GM18868 (cell line): Measurements from ENCODE around the gene MMP21.

ENCODE experiments used
- ATAC-seq: cut with Tn5 transposase; IDR thresholded peaks from one replicate; pipeline ENCODE4 v1.9.1; 2021; ENCODE audit warnings: mild to moderate bottlenecking, moderate library complexity; ENCODE audit not compliant: unreplicated experiment

MMP21 gene

DNA sequence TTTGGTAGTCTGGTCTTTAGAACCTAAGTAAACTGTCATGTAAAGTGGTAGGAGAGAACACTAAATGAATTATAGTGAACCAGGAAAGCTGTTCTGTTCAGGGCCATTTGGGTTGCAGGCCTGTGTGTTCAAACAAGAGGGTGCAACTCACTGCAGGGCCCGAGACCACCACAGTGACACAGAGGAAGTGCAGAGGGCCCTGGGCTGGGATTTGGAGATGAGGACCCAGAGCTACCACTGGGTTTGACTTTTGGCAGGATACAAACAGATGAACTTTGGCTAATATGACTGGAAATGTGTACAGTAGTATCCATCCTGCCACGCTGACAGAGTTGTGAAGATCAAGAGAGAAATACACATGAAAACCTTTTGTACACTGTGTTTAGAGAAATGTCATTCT is 9.8 kb downstream of the MMP21 start:
- ATAC-seq = no peak

DNA sequence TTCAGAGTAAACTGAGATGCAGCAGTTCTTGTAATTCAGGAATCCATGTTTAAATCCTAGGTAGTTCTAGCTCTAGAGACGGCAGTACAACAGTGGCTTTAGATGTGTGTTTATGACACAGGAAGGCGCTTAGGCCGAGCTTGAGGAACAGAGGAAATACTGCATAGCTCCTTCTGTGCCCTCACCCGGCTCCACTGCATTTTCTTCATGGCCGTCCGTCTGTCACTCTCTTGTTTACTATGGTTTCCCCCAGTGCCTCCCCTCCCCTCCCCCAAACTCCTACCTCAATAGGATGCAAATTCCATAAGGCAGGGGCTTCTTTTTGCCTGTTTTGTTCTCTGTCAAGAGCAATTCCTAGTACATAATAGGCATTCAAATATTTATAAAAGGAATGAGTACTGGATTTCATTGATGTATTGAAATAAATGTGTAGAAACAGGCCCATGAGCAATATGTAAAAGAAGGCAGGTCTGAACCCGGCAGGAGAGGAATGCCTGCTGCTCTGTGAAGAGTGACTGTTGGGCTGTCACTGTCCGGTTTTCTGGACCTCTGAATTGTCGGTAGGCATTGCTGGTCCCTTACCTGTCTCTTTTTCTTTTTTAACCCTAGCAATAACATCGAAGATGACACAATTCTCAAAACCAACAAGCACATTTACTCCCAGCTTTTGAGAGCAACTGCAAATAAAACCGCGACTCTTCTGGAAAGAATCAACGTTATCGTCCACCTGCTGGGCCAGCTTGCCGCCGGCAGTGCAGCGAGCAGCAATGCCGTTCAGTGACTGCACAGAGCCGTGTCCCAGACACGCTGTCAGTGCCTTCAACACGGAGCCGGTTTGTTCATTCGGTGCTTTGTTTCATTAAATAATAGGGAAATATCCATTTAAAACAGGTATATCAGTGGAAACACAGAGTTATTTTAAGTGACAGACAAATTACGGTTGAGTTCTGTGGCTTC is 12.7 kb downstream of the MMP21 start:
- no peak for ATAC-seq

DNA sequence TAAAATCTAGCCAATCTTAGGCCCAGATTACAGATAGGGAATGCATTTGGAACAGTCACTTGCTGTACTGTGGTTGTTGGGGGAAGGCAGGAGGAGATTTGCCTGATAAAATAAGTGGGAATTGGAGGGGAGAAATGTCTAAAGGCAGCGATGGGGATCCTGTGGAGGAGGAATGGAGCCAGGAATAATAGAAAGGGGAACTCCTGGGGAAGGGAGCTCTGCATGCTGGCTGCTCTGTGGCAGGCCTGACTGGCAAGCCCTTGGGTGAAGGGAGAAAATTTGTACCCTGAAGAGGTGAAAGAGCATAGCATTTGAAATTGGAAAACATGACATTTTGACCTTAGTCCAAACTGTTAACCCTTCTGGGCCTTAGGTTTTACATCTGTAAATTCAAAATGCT is 13.7 kb downstream of the MMP21 start:
- no peak for ATAC-seq

DNA sequence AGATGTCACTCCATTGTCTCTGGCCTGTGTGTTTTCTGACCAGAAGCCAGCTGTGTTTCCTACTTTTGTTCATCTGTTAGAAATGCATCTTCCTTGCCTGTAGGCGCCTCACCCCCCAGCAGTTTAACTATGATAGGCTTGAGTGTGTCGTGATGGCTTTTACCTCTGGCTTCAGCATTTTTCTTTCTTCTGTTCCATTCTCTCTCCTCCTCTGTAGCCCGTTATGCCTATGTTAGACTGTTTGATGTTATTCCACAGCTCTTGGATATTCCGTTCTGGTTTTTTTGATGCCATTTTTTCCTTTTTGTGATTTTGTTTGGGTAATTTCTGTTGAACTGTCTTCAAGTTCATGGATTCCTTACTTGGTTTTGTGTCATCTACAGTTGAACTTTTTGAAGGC is 17.9 kb downstream of the MMP21 start:
- ATAC-seq = no peak

DNA sequence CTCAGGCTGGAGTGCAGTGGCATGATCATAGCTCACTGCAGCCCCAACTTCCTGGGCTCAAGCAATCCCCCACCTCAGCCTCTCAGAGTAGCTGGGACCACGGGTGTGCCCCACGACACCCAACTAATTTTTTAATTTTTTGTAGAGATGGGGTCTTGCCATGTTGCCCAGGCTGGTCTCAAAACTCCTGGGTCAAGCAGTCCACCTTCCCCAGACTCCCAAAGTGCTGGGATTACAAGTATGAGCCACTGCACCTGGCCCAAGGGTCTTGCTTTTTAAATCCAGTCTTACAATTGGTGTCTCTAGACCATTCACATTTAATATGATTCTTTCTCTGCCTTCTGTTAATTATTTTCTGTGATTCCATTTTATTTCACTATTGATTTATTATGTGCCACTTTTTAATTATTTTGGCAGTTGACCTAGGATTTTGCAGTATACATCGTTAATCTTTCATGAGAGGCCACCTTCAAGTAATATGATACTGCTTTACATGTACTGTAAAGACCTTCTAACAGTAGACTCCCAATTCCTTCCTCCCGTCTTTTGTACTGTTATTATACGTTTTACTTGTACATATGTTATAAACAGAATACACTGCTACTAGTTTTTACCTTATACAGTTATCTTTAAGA is 18.7 kb downstream of the MMP21 start:
- no peak for ATAC-seq

DNA sequence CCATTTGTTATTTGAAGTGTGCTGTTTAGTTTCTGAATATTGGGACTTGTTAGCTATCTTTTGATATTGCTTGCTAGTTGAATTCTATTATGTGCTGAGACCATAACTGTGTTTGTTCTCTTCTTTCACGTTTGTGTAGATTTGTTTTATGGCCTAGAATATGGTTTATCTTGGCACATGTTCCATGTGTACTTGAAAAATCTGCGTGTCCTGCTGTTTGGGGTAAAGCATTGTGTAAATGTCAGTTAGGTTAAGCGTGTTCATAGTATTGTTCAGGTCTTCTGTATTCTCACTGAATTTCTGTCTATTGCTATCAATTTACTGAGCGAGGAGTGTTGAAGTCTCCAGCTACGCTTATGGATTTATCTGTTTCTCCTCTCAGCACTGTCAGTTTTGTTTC is 19.4 kb downstream of the MMP21 start:
- ATAC-seq = no peak

DNA sequence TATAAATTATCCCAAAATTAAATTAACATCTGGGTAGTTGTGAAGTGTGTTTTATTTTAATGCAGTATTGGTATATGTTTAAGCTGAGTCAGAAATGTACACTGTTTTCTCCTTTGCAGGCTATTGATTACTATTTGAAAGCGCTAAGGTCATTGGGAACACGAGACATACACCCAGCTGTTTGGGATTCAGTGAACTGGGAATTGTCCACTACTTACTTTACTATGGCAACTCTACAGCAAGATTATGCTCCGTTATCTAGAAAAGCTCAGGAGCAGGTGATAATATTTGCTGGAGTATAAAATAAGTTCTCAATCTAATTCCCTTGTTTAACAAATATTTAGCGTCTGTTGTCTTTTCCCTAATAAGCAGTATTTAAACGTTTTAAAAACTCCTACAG is 28.2 kb downstream of the MMP21 start:
- no peak for ATAC-seq

DNA sequence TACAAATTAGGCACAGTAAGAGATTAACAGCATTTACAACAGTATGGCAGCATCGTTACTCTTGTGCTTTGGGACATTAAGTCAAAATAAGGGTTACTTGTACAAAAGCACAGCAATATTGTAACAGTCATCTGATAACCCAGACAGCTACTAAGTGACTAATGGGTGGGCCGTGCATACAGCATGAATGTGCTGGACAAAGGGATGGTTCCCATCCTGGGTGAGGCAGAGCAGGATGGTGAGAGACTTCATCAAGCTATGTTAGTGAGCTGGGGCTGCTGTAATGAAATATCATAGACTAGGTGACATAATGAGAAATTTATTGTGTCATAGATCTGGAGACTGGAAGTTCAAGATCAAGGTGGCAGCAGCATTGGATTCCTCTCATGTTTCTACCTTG is 30.7 kb downstream of the MMP21 start:
- no peak for ATAC-seq

DNA sequence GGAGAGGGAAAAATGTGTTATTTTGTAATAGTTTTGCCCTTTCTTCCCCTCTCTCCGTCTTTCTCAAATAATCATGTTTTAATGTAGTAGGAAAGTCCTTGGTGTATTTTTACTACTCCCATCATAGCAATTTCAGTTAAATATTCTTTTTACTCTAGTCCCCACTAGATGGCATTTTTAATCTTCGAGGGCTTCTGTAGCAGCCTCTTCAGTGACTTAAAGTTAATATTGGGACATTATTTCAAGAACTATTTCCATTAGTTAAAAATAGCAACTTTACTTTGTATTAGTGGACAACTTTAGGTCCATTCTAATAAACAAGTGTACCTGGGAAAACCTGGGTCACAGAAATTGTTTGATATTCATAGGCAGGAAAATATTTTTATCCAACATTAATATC is 33.2 kb downstream of the MMP21 start:
- no peak for ATAC-seq

DNA sequence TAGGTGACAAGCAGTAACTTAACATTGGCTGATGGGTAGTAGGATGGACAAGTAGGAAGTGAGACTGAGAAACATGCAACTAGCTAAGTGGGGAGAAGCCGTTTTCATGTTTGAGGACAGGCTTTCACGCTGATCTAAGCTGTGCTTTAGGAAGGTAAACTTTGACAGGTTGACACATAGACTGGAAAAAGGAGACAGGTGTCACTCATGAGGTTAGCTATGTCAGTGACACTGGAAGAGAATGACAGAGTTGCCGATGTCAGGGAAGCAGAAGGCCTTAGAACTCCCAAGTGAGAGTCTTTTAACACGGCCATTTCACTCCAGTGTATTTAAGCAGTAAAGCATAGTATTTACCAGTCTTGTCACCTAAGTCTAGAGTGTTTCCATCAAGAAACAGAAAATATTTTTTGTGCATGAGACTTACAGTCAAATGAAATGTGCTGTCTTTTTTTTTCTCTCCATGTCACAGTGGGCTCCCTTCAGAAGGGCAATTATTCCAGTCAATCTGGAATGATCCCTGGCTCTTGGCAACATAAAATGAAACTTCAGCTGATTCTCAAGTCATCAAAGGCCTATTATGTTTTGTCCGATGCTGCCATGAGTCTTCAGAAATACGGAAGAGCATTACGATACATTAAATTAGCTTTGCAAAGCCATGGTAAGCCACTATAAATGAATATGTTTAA is 35.5 kb downstream of the MMP21 start:
- no peak for ATAC-seq

DNA sequence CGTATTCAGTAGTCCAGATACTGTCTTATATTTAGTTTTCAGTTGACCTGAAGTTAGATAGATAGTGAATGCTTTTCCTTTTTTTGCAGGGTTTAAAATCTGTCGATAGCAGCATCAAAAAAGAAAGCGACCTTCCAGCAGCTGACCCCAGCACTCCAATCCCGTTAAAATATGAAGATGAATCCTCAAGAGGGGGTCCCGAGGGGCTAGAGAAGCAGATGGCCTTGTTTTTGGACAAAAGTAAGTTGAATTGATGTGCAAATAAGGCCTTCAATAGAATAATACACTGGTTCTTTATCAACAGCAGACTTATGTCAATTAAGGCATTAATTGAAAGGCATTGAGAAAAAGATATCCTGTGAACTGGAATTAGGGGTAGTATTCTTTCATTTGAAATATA is 37.4 kb downstream of the MMP21 start:
- ATAC-seq = no peak

DNA sequence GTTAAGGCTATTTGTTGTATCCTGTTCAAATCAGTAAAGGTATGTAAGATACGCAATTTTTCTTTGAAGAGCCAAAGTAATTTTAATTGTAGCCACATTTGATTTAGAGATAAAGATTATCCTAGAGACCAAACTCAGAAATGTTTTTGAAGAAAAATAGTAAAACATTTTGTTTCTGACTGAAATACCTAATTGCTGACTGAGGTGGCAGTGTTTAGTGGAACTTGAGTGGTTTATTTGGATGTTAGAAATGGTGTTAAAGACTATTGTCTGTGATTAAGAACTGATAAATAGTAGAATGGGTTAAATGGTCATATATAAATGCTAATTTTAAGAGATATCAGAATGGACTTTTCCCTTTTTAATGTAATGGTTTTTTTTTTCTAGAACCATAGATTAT is 40.8 kb downstream of the MMP21 start:
- ATAC-seq = no peak

DNA sequence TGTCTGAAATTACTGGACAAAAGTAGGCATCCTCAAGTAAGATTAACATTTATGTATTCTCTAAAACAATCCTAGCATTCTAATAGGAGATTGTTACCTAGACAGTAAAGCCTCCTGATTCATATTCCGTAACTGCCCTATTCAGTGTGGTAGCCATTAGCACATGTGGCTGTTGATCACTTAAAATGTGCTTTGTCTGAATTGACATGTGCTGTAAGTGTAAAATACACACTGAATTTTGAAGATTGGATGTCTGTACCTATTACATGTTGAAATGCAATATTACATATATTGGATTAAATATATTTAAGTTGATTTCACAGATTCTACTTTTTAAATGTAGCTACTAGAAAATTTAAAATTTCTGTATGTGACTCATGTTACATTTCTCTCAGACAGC is 41.5 kb downstream of the MMP21 start:
- no peak for ATAC-seq

DNA sequence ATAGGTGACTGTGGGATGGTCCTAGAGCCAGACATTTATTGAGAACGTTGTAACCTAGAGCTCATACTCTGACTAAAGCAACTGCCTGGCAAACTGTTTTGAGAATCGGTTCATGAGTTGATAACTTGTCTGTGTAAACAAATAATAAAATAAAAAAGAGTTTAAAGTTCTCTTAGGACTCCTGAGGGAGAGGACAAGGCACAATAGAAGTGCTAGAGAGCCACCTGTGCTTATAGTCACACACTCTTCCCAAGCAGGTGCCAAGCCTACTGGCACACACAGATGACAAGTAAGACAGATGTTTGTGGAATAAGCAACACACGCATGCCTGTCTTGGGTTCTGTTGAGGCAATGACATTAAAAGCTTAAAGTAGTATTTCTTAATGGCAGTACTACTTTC is 48.2 kb downstream of the MMP21 start:
- no peak for ATAC-seq

DNA sequence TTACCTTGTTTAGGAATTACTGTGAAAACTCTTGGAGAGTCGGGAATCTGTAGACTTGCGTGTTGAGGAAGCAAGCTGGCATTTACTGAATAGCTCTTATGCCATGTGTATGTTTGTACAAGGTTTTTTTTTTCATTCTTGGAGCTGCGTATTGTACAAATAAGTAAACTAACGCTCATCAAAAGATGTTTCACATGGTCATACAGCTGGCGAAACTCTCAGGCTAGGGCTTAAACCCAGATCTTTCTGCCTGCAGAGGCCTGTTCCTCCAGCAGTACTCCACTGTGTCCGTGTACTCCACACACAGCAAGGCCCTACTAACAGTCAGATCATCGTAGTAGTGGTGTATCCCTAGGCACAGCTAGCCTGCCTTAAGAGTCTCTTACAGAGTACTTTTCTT is 48.7 kb downstream of the MMP21 start:
- no peak for ATAC-seq

DNA sequence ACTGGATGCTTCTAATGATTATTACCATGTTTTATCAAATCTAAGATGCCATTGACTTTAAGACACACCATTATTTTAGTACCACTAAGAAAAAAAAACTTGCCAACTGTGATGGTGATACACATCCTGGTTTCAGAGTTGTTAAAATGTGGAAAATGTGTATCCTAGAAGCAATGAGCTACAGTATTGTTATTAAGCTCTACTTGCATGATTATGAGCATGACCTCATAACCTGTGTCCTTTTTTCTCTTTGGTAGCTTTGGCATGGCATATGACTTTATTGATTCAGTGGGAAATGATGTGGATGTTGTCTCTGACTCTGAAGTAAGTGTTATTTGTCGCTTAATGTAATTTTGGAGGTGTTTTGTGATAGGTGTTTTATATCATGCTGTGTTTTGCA is 52.8 kb downstream of the MMP21 start:
- no peak for ATAC-seq

DNA sequence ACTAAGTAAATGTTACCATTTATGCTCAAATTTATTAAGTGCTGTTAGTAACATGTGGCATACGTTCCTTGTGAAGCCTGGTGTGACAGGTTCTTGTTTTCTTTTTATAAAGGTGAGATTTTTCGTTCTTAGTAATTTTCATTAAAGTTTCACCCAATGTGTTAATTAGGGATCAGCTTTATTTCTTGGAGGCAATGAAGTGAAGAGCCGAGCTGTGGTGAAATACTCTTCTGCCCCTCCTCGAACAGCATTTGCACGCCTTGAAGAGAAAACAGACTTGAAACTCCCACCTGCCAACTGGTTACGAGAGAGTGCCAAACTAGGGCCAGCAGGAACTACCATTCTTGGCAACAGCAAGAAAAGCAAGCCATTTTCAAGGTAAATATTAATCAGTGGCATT is 54.6 kb downstream of the MMP21 start:
- ATAC-seq = peak; percentile 32

DNA sequence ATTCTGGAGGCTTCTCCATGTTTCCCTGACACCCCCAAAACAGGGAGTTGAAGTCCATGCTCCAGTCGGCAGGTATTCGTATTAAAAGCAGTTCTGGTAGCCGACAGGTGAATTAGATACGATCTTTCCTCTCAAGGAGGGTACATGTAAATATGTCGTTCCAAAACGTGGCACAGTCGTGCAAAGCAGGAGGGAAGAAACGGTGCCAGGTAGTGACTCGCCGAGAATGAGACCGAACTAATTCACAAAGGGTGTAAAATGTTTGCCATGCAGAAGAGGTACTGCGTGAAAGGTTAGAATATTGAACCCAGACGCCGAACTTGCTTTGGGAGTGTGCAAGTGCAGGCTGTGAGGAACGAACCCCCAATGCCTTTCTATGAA is 55.6 kb downstream of the MMP21 start:
- ATAC-seq = no peak

DNA sequence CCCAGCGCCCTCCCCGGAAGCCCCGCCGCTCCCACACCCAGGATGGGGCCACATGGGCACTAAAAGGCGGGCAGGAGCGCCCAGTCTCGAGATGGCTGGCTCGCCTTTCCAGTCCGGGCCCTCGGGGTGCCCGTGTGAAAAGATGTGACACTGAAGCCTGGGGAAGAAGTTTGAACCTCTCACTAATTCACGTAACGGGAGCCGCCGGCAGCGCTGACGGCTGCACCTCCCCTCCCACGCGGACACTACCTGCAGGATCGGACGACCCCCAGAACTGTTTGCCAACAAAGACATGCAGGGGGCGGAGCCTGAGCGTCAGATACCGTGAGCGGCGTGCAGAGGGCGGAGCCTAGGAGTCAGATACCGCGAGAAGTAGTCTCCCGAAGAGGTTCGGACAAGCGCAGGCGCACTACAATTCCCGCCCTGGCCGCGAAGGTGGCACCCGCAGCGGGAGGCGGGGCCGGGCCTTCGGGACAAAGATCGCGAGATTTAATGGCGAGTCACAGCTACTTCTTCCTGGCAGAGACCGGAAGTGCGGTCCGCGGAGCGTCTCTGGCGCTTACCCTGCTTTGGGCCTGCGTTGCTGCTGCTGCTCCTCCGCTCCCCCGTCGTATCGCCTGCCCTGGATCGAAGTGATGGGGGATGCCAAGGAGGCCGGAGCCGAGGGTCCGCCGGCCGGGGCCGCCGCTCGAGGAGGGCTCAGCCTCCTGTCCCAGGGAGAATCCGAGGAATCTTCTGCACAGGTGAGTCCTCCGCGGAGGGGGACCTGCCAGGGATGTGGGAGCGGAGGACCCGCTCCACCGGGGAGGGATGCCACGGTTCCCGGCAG is 56.2 kb downstream of the MMP21 start, which contains the start of gene EDRF1:
TSS of gene EDRF1 (plus strand) at position 537 of the 829 bp plus-strand sequence. CDS start at position 636, 99 bp downstream.
- peak; percentile 93 for ATAC-seq
